ENCODE measurements around the gene PTEN.

GRCh38 chr10:87817609-87818504, 45.6 kb upstream of the PTEN start, which contains the start of gene ATAD1:
- TF ChIP-seq CTCF (IDR thresholded peaks at IDR 0.05): peak in 3 of 5 experiments; percentile 18 to 26 (median 25)
- TF ChIP-seq POLR2A (IDR thresholded peaks at IDR 0.05): peak; percentile 81
